ES-I3 (cell line): ENCODE results near the gene FAM72B.
"Not testable (repeated sequence)": the region's sequence is repeated elsewhere in the genome, so short reads cannot be mapped to it uniquely, and the experiment has no call there.

ENCODE experiments used
- H3K36me3 ChIP-seq: 2 replicates; pipeline ENCODE4 v1.6.1; 2013; ENCODE audit warnings: mild to moderate bottlenecking, low read length, control low read depth, moderate library complexity; ENCODE audit not compliant: insufficient read depth
- H3K4me1 ChIP-seq: 2 replicates; pipeline ENCODE4 v1.6.1; 2013; ENCODE audit warnings: mild to moderate bottlenecking, control low read depth, low read length; ENCODE audit not compliant: insufficient read depth
- H3K9ac ChIP-seq: 2 replicates; pipeline ENCODE4 v1.6.1; 2013; ENCODE audit warnings: low read depth, mild to moderate bottlenecking, low read length, moderate library complexity
- H3K9me3 ChIP-seq: 2 replicates; pipeline ENCODE4 v1.6.1; 2013; ENCODE audit warnings: mild to moderate bottlenecking, low read length, moderate library complexity; ENCODE audit not compliant: control insufficient read depth, insufficient read depth

Gene FAM72B

GRCh38 chr1:121208375-121208774, 24.2 kb upstream of the FAM72B start:
- not testable (repeated sequence) for H3K4me1 ChIP-seq, H3K9ac ChIP-seq, H3K9me3 ChIP-seq, H3K36me3 ChIP-seq

GRCh38 chr1:121207328-121207727, 23.2 kb upstream of the FAM72B start:
- not testable (repeated sequence) for H3K36me3 ChIP-seq, H3K9me3 ChIP-seq, H3K4me1 ChIP-seq, H3K9ac ChIP-seq

- H3K9ac ChIP-seq, H3K9me3 ChIP-seq, H3K36me3 ChIP-seq, H3K4me1 ChIP-seq: not testable (repeated sequence)
Observed at GRCh38 chr1:121205786-121206711, 21.9 kb upstream of the FAM72B start.

GRCh38 chr1:121202986-121203385, 18.8 kb upstream of the FAM72B start:
- not testable (repeated sequence) for H3K36me3 ChIP-seq, H3K9ac ChIP-seq, H3K9me3 ChIP-seq, H3K4me1 ChIP-seq

- H3K36me3 ChIP-seq, H3K9ac ChIP-seq, H3K9me3 ChIP-seq, H3K4me1 ChIP-seq: not testable (repeated sequence)
Observed at GRCh38 chr1:121200985-121201981, 17.1 kb upstream of the FAM72B start.

GRCh38 chr1:121200232-121200631, 16.1 kb upstream of the FAM72B start:
- not testable (repeated sequence) for H3K4me1 ChIP-seq, H3K36me3 ChIP-seq, H3K9me3 ChIP-seq, H3K9ac ChIP-seq

- H3K9me3 ChIP-seq, H3K4me1 ChIP-seq, H3K9ac ChIP-seq, H3K36me3 ChIP-seq: not testable (repeated sequence)
Observed at GRCh38 chr1:121199763-121200162, 15.6 kb upstream of the FAM72B start.

GRCh38 chr1:121197095-121197882, 13.1 kb upstream of the FAM72B start:
- H3K9me3 ChIP-seq, H3K9ac ChIP-seq, H3K36me3 ChIP-seq, H3K4me1 ChIP-seq: not testable (repeated sequence)

- H3K9me3 ChIP-seq, H3K9ac ChIP-seq, H3K36me3 ChIP-seq, H3K4me1 ChIP-seq: not testable (repeated sequence)
Observed at GRCh38 chr1:121192512-121192911, 8.4 kb upstream of the FAM72B start.

- not testable (repeated sequence) for H3K4me1 ChIP-seq, H3K36me3 ChIP-seq, H3K9ac ChIP-seq, H3K9me3 ChIP-seq
Observed at GRCh38 chr1:121187914-121188313, 3.8 kb upstream of the FAM72B start.

- not testable (repeated sequence) for H3K4me1 ChIP-seq, H3K9ac ChIP-seq, H3K9me3 ChIP-seq, H3K36me3 ChIP-seq
Observed at GRCh38 chr1:121186191-121186590, 2.1 kb upstream of the FAM72B start.

- H3K9ac ChIP-seq, H3K36me3 ChIP-seq, H3K9me3 ChIP-seq, H3K4me1 ChIP-seq: not testable (repeated sequence)
Observed at GRCh38 chr1:121185140-121185708, 1.1 kb upstream of the FAM72B start.

- not testable (repeated sequence) for H3K36me3 ChIP-seq, H3K4me1 ChIP-seq, H3K9me3 ChIP-seq
- H3K9ac ChIP-seq: peak overlapping the region; percentile 40; the same call in 1 of the 2 replicates
Observed at GRCh38 chr1:121183867-121184266, 273 bp downstream of the FAM72B start.

GRCh38 chr1:121178197-121178596, 5.9 kb downstream of the FAM72B start:
- not testable (repeated sequence) for H3K36me3 ChIP-seq, H3K9ac ChIP-seq, H3K4me1 ChIP-seq, H3K9me3 ChIP-seq
